Stimulated activated naive CD4-positive, alpha-beta T cell treated with Interleukin-2 at 50 U/mL for 16 hours (primary cell): ENCODE measurements around the gene NONO.
"Not testable (repeated sequence)": the region's sequence is repeated elsewhere in the genome, so short reads cannot be mapped to it uniquely, and the experiment has no call there.

Experiments used
- DNase-seq: peaks from one replicate; lab custom pipeline; 2025; lab: John Stamatoyannopoulos, UW

Gene NONO

GRCh38 chrX:71285929-71286328 lies 2.5 kb downstream of the NONO start:
- no peak for DNase-seq

GRCh38 chrX:71291381-71291780 lies 7.9 kb downstream of the NONO start:
- no peak for DNase-seq

GRCh38 chrX:71292669-71293365 lies 9.4 kb downstream of the NONO start:
- DNase-seq: no peak

- no peak for DNase-seq
These were observed 13.4 kb downstream of the NONO start for GRCh38 chrX:71296806-71297205.

- no peak for DNase-seq
These were observed 14.7 kb downstream of the NONO start for GRCh38 chrX:71298119-71298518.

- DNase-seq: not testable (repeated sequence)
These were observed 16.6 kb downstream of the NONO start for GRCh38 chrX:71300064-71300463.

- DNase-seq: not testable (repeated sequence)
These were observed 17.1 kb downstream of the NONO start for GRCh38 chrX:71300495-71300894.

GRCh38 chrX:71301195-71301924 lies 17.9 kb downstream of the NONO start, which contains the start of gene ITGB1BP2:
Gene ITGB1BP2 (plus strand): TSS chrX:71301750. CDS start chrX:71301807, 57 bp downstream.
- DNase-seq: no peak

GRCh38 chrX:71302461-71303213 lies 19.2 kb downstream of the NONO start:
- no peak for DNase-seq

GRCh38 chrX:71304561-71304960 lies 21.1 kb downstream of the NONO start:
- DNase-seq: no peak

- no peak for DNase-seq
These were observed 32.5 kb downstream of the NONO start for GRCh38 chrX:71315917-71316316.

- DNase-seq: not testable (repeated sequence)
These were observed 33.5 kb downstream of the NONO start for GRCh38 chrX:71316959-71317358.

GRCh38 chrX:71320126-71320525 lies 36.7 kb downstream of the NONO start:
- DNase-seq: no peak

- DNase-seq: no peak
These were observed 38.3 kb downstream of the NONO start for GRCh38 chrX:71321731-71322130.

- DNase-seq: not testable (repeated sequence)
These were observed 41.0 kb downstream of the NONO start for GRCh38 chrX:71324452-71324851.

- DNase-seq: no peak
These were observed 43.0 kb downstream of the NONO start for GRCh38 chrX:71326394-71326793.

GRCh38 chrX:71349151-71349665 lies 65.8 kb downstream of the NONO start:
- not testable (repeated sequence) for DNase-seq

GRCh38 chrX:71349867-71350266 lies 66.4 kb downstream of the NONO start:
- not testable (repeated sequence) for DNase-seq
